Nephron progenitor cell (in vitro differentiated cells): Measurements from ENCODE around the gene KCNJ12.
A peak's percentile ranks its signal among the peaks of the same experiment; 100 is the strongest.

Source experiments
- DNase-seq: peaks from one replicate; pipeline ENCODE4 v3.0.0; 2021
- H3K27ac Mint-ChIP-seq: 2 replicates; pipeline ENCODE4 v1.8.0; 2021; ENCODE audit warnings: mild to moderate bottlenecking, moderate library complexity, mixed read lengths
- H3K27me3 Mint-ChIP-seq: 2 replicates; pipeline ENCODE4 v1.8.0; 2021; ENCODE audit warnings: mild to moderate bottlenecking, low read depth, mixed read lengths; ENCODE audit not compliant: poor library complexity
- H3K36me3 Mint-ChIP-seq: 2 replicates; pipeline ENCODE4 v1.8.0; 2021; ENCODE audit warnings: low read depth, mixed read lengths
- H3K4me1 Mint-ChIP-seq: 2 replicates; pipeline ENCODE4 v1.8.0; 2021; ENCODE audit warnings: mixed read lengths
- H3K4me3 Mint-ChIP-seq: 2 replicates; pipeline ENCODE4 v1.8.0; 2021; ENCODE audit warnings: mild to moderate bottlenecking, moderate library complexity, mixed read lengths
- H3K9me3 Mint-ChIP-seq: 2 replicates; pipeline ENCODE4 v1.8.0; 2021; ENCODE audit warnings: mild to moderate bottlenecking, moderate library complexity, mixed read lengths
- TF ChIP-seq, protein P1 (sequence below): fragments of 200-600 bp; sonication (generic); IDR thresholded peaks from 2 replicates; pipeline ENCODE4 v1.5.0; 2021; ENCODE audit warnings: antibody characterized with exemption

KCNJ12 gene

DNA sequence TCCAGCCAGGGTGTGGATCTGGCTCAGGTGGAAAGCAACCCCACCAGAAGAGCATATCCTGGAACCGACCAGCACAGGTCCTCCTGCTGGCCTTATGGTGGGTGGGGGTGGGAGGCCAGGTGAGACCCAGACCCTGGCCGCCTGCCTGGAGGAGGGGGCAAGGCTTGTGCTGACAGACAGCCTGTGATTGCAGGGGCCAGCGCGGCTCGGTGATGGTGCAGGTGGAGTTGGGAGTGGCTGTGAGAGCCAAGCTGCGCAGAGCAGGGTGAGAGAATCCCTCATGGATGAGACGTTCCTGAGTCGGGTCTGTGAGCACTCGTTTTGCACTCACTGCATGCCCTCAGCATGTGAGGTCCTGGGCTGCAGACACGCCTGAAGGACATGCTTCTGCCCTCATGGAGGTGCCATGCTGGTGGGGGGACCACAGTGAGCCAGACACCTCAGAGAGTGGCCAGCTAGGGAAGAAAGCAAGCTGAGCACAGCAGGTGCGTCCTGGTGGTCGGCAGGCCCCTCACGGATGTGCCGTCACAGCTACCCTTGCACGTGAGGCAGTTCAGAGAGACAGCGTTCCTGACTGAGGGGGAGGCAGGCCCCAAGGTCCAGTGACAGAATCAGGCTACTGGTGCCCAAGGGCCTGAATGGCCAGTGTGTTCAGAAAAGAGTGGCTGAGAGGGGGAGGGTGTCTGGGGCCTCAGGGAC lies 3.8 kb upstream of the KCNJ12 start:
- Mint-ChIP-seq H3K4me1 (peaks cover 47% of the 10 kb centered on the region), H3K4me3 (no peak overlapping the region), H3K27me3 (peaks cover 42% of the 10 kb centered on the region), H3K27ac (no peak overlapping the region), H3K36me3 (no peaks in the 10 kb centered on the region), H3K9me3 (no peaks in the 10 kb centered on the region)
- DNase-seq = no peak
- TF ChIP-seq, protein P1, sequence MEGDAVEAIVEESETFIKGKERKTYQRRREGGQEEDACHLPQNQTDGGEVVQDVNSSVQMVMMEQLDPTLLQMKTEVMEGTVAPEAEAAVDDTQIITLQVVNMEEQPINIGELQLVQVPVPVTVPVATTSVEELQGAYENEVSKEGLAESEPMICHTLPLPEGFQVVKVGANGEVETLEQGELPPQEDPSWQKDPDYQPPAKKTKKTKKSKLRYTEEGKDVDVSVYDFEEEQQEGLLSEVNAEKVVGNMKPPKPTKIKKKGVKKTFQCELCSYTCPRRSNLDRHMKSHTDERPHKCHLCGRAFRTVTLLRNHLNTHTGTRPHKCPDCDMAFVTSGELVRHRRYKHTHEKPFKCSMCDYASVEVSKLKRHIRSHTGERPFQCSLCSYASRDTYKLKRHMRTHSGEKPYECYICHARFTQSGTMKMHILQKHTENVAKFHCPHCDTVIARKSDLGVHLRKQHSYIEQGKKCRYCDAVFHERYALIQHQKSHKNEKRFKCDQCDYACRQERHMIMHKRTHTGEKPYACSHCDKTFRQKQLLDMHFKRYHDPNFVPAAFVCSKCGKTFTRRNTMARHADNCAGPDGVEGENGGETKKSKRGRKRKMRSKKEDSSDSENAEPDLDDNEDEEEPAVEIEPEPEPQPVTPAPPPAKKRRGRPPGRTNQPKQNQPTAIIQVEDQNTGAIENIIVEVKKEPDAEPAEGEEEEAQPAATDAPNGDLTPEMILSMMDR = no peak

DNA sequence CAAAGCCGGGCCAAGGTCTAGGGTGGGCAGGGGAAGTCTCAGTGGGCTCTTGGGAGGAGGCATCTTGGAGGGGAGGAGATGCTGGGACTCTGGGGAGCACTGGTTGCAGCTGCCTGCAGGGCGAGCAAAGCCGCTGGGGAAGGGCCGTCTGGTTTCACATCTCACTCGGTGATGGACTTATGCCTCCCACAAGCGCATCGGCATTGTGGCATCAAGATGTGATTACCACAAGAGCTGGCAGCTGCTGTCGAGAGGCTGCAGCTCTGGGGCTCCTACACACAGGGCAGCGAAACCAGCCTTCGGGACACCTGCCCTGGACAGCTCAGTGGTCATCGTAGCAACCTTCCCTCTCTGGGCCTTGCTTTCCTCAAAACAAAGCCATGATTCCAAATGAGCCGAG lies 3.1 kb upstream of the KCNJ12 start:
- Mint-ChIP-seq H3K4me3 (no peak overlapping the region), H3K9me3 (no peaks in the 10 kb centered on the region), H3K27me3 (peaks cover 48% of the 10 kb centered on the region), H3K4me1 (peaks cover 52% of the 10 kb centered on the region), H3K36me3 (no peaks in the 10 kb centered on the region), H3K27ac (no peak overlapping the region)
- no peak for DNase-seq
- TF ChIP-seq, protein P1 = no peak

DNA sequence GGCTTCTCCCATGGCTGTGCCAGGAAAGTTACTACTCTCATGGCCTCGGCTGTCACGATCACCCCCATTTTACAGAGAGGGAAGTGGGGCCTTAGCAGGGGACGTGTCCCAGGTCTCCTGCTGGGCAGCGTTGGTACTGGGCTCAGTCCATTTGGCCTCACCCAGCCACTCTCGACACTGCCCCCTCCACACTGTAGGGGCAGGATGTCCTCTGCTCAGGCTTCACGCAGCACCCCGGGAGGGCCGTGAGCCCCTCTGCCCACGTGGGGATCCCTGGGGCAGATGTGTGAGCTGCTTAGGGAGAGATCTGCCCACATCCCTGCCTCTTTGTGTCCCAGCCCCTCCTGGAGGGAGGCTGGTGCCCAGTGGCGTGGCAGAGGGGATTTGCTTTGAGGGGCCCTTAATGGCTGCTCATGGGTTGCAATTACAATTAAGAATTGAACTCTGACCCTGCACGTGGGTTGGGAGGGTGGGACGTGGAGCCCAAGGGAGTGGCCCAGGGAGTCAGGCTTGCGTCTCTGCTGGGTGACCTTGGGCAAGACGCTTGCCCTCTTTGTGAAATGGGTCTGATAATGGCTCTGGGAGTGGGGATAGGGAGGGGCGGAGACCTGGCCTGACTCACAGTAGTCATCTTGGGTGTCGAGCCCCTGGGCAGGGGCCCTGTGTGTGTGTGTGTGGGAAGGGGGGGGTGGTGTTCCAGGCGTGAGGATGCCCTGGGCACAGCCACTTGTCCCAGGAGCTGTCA lies 2.3 kb upstream of the KCNJ12 start:
- Mint-ChIP-seq H3K9me3 (no peaks in the 10 kb centered on the region), H3K36me3 (no peaks in the 10 kb centered on the region), H3K27me3 (peaks cover 52% of the 10 kb centered on the region), H3K4me1 (peaks cover 52% of the 10 kb centered on the region), H3K27ac (no peak overlapping the region), H3K4me3 (no peak overlapping the region)
- DNase-seq = no peak
- TF ChIP-seq, protein P1 = no peak

DNA sequence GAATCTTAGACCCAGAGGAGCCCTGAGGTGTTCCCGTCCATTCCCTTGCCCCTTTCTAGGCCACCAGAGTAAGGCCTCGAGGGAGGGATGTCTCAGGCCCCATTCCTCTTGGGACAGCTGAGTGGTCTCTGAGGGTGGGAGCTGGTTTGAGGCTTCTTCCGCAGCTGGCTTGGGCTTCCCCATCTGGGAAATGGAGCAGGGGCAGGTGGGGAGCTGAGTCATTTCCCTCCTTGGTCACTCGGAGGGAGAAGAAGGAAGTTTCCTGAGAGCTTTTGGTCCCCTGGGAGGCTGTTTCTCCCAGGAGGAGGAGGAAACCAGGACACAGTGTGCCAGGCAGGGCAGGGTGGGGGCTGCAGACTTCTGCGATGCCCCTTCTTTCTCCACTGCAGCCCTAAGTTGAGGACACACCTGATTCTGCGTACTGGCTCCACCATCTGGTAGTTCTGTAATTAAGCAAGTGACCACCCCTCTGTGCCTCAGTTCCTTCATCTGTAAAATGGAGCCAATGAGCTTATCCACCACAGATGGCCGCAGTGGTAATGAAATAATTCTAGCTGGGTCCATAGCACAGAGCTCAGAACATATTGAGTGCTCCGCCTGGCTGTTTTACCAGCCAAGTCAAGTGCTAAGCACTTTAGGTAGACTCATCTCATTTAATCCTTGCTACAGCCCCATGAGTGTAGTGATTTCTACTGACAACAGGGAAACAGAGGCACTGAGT lies 1.6 kb upstream of the KCNJ12 start:
- DNase-seq = no peak
- Mint-ChIP-seq H3K27me3 (peaks cover 59% of the 10 kb centered on the region), H3K4me3 (no peak overlapping the region)

DNA sequence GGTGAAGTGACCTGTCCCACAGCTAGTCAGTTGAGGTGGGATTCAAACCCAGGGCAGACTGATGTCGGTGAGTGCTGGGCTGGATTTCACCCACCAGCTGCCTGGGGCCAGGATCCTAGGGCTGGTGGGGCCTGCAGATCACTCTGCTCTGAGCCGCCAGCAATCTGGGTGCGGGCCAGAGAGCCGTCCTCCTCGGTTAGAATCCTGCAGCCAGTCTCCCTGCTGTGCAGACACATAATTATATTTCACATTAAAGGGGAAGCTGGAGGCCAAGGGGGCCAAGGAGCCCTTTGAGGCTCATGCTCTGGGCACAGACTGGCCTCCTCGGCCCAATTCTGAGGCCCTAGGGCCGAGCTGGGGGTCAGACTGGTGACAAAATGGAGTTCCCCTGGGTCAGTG lies 996 bp upstream of the KCNJ12 start:
- Mint-ChIP-seq H3K4me1 (peaks cover 48% of the 10 kb centered on the region), H3K27ac (no peak overlapping the region), H3K27me3 (peaks cover 60% of the 10 kb centered on the region), H3K36me3 (no peaks in the 10 kb centered on the region), H3K4me3 (peak overlapping the region; percentile 73), H3K9me3 (no peaks in the 10 kb centered on the region)
- TF ChIP-seq, protein P1 = no peak
- DNase-seq = no peak

More for the DNA sequence above, 1.6 kb upstream of the KCNJ12 start:
- TF ChIP-seq, protein P1 = no peak
- peaks cover 52% of the 10 kb centered on the region for H3K4me1 Mint-ChIP-seq
- no peaks in the 10 kb centered on the region for H3K9me3 Mint-ChIP-seq
- H3K36me3 Mint-ChIP-seq = no peaks in the 10 kb centered on the region
- H3K27ac Mint-ChIP-seq = no peak overlapping the region
